NCI-H2081 treated with DMSO at 0.1 percent for 48 hours (cell line): Measurements from ENCODE around the gene RHOG.
A peak's percentile ranks its signal among the peaks of the same experiment; 100 is the strongest.
"Not testable (repeated sequence)": the region's sequence is repeated elsewhere in the genome, so short reads cannot be mapped to it uniquely, and the experiment has no call there.

Experiments
- DNase-seq: peaks from one replicate; lab custom pipeline; 2025; lab: John Stamatoyannopoulos, UW

The RHOG gene

GRCh38 chr11:3808861-3809623 lies 31.7 kb downstream of the RHOG start:
- peak; percentile 14 for DNase-seq

- no peak for DNase-seq
Observed at GRCh38 chr11:3807909-3808860, 32.6 kb downstream of the RHOG start, which contains the start of gene PGAP2. Gene PGAP2 (plus strand): TSS chr11:3808560. CDS start chr11:3811260, 2,700 bp downstream.

GRCh38 chr11:3803726-3804495 lies 36.8 kb downstream of the RHOG start:
- no peak for DNase-seq

GRCh38 chr11:3802011-3802790 lies 38.6 kb downstream of the RHOG start:
- no peak for DNase-seq

- no peak for DNase-seq
Observed at GRCh38 chr11:3799873-3800272, 40.9 kb downstream of the RHOG start.

GRCh38 chr11:3799143-3799542 lies 41.6 kb downstream of the RHOG start:
- no peak for DNase-seq

- peak; percentile 96 for DNase-seq
Observed at GRCh38 chr11:3797329-3798090, 43.2 kb downstream of the RHOG start, which contains the start of gene NUP98. Gene NUP98 (minus strand): TSS chr11:3797554. CDS start chr11:3782117, 15,437 bp downstream.

- no peak for DNase-seq
Observed at GRCh38 chr11:3796801-3797328, 43.9 kb downstream of the RHOG start.

- no peak for DNase-seq
Observed at GRCh38 chr11:3796346-3796745, 44.4 kb downstream of the RHOG start.

- no peak for DNase-seq
Observed at GRCh38 chr11:3796002-3796311, 44.8 kb downstream of the RHOG start.

- no peak for DNase-seq
Observed at GRCh38 chr11:3795131-3796001, 45.4 kb downstream of the RHOG start.

- DNase-seq, result not testable (repeated sequence)
Observed at GRCh38 chr11:3794387-3794786, 46.4 kb downstream of the RHOG start.

GRCh38 chr11:3786781-3787428 lies 53.9 kb downstream of the RHOG start:
- no peak for DNase-seq

- no peak for DNase-seq
Observed at GRCh38 chr11:3783611-3784010, 57.1 kb downstream of the RHOG start.

GRCh38 chr11:3782963-3783362 lies 57.8 kb downstream of the RHOG start:
- no peak for DNase-seq

- DNase-seq, result no peak
Observed at GRCh38 chr11:3781423-3781822, 59.3 kb downstream of the RHOG start.
